Karpas-422 (cell line): ENCODE results near the gene TRAPPC2L. TPM values are rescaled to one million over a fixed set of nuclear protein-coding genes. Genes with fewer than 3 reads are reported as not detected.

ENCODE experiments used
- DNase-seq: peaks from one replicate; pipeline ENCODE4 v3.0.0-alpha.2; 2015
- H2AFZ ChIP-seq: fragments of 200-600 bp; sonication (generic); 2 replicates; pipeline ENCODE4 v1.6.1; 2014; ENCODE audit warnings: antibody characterized with exemption, low read length, mixed read lengths
- H3K27ac ChIP-seq: fragments of 200-600 bp; sonication (generic); 2 replicates; pipeline ENCODE4 v1.5.1; 2014; ENCODE audit warnings: mild to moderate bottlenecking, low read length, moderate library complexity
- H3K27me3 ChIP-seq: fragments of 200-600 bp; sonication (generic); 2 replicates; pipeline ENCODE4 v1.6.1; 2014; ENCODE audit warnings: low read length, mixed read lengths
- H3K36me3 ChIP-seq: fragments of 200-600 bp; sonication (generic); 2 replicates; pipeline ENCODE4 v1.6.1; 2014; ENCODE audit warnings: low read length, mixed read lengths; ENCODE audit not compliant: insufficient read depth
- H3K4me1 ChIP-seq: fragments of 200-600 bp; sonication (generic); 2 replicates; pipeline ENCODE4 v1.6.1; 2014; ENCODE audit warnings: mild to moderate bottlenecking, low read length, mixed read lengths
- H3K4me2 ChIP-seq: fragments of 200-600 bp; sonication (generic); 2 replicates; pipeline ENCODE4 v1.6.1; 2014; ENCODE audit warnings: low read length, low read depth, mild to moderate bottlenecking; ENCODE audit not compliant: poor library complexity, severe bottlenecking
- H3K4me3 ChIP-seq: fragments of 200-600 bp; sonication (generic); 2 replicates; pipeline ENCODE4 v1.5.1; 2014; ENCODE audit warnings: mild to moderate bottlenecking, antibody characterized with exemption, low read length, mixed read lengths
- H3K79me2 ChIP-seq: fragments of 200-600 bp; sonication (generic); 2 replicates; pipeline ENCODE4 v1.6.1; 2014; ENCODE audit warnings: mild to moderate bottlenecking, low read length, mixed read lengths
- H3K9ac ChIP-seq: fragments of 200-600 bp; sonication (generic); 2 replicates; pipeline ENCODE4 v1.6.0; 2014; ENCODE audit warnings: low read length
- H3K9me2 ChIP-seq: fragments of 200-600 bp; sonication (generic), shearing (Covaris generic); replicated peaks from 2 replicates; pipeline ENCODE4 v1.6.0; 2014; ENCODE audit warnings: mild to moderate bottlenecking, low read length, moderate library complexity; ENCODE audit not compliant: insufficient read depth
- H3K9me3 ChIP-seq: fragments of 300-700, 200-600 bp; sonication (generic); 2 replicates; pipeline ENCODE4 v1.6.1; 2014; ENCODE audit warnings: low read length, mixed read lengths
- H4K20me1 ChIP-seq: fragments of 200-600 bp; sonication (generic); 2 replicates; pipeline ENCODE4 v1.6.1; 2014; ENCODE audit warnings: mild to moderate bottlenecking, antibody characterized with exemption, low read length, low read depth; ENCODE audit not compliant: insufficient read depth
- total RNA-seq: library from RNA; depleted of rRNA; stranded (reverse); fragments of >200 nt; shearing (Covaris generic); gene quantifications from 2 replicates; pipeline ENCODE4 v1.2.3, GENCODE V29; 2014; ENCODE audit warnings: low replicate concordance

The TRAPPC2L gene
- total RNA-seq, 1 experiment from 2014 or later = 84.6 TPM

- no peak for DNase-seq
- no peaks in the 10 kb centered on the region for H3K9me3 ChIP-seq
- peaks cover 7% of the 10 kb centered on the region for H3K4me1 ChIP-seq
- H3K27me3 ChIP-seq = no peaks in the 10 kb centered on the region
- no peak overlapping the region for H3K4me2 ChIP-seq
- H3K79me2 ChIP-seq = no peaks in the 10 kb centered on the region
- H3K36me3 ChIP-seq = no peaks in the 10 kb centered on the region
- no peak overlapping the region for H3K4me3 ChIP-seq
- H3K27ac ChIP-seq = no peak overlapping the region
- no peak overlapping the region for H3K9ac ChIP-seq
- H2AFZ ChIP-seq = no peak overlapping the region
- no peaks in the 10 kb centered on the region for H3K9me2 ChIP-seq
- no peaks in the 10 kb centered on the region for H4K20me1 ChIP-seq
These were observed 45.8 kb downstream of the TRAPPC2L start for GRCh38 chr16:88902744-88903143.

GRCh38 chr16:88903267-88903666 lies 46.3 kb downstream of the TRAPPC2L start:
- Histone ChIP-seq H3K4me2 (no peak overlapping the region), H3K36me3 (no peaks in the 10 kb centered on the region), H2AFZ (no peak overlapping the region), H3K4me3 (no peak overlapping the region), H3K27me3 (no peaks in the 10 kb centered on the region), H3K4me1 (peaks cover 2% of the 10 kb centered on the region), H4K20me1 (no peaks in the 10 kb centered on the region), H3K27ac (no peak overlapping the region), H3K79me2 (no peaks in the 10 kb centered on the region), H3K9me3 (no peaks in the 10 kb centered on the region), H3K9ac (no peak overlapping the region), H3K9me2 (no peaks in the 10 kb centered on the region)
- DNase-seq = no peak

- no peak overlapping the region for H3K27ac ChIP-seq
- peaks cover 2% of the 10 kb centered on the region; the same call in 1 of the 2 replicates for H3K4me1 ChIP-seq
- no peaks in the 10 kb centered on the region for H3K9me2 ChIP-seq
- H3K79me2 ChIP-seq = no peaks in the 10 kb centered on the region
- H3K4me3 ChIP-seq = no peak overlapping the region
- DNase-seq = no peak
- H3K27me3 ChIP-seq = no peaks in the 10 kb centered on the region
- no peaks in the 10 kb centered on the region for H3K36me3 ChIP-seq
- H4K20me1 ChIP-seq = no peaks in the 10 kb centered on the region
- H3K9ac ChIP-seq = no peak overlapping the region
- no peak overlapping the region for H3K4me2 ChIP-seq
- peak overlapping the region; percentile 95; the same call in 1 of the 2 replicates for H2AFZ ChIP-seq
- H3K9me3 ChIP-seq = no peaks in the 10 kb centered on the region
These were observed 47.9 kb downstream of the TRAPPC2L start for GRCh38 chr16:88904676-88905365.

- no peaks in the 10 kb centered on the region for H4K20me1 ChIP-seq
- H3K9me2 ChIP-seq = no peaks in the 10 kb centered on the region
- no peaks in the 10 kb centered on the region for H3K79me2 ChIP-seq
- no peaks in the 10 kb centered on the region for H3K9me3 ChIP-seq
- no peaks in the 10 kb centered on the region for H3K36me3 ChIP-seq
- peaks cover 2% of the 10 kb centered on the region; the same call in 1 of the 2 replicates for H3K4me1 ChIP-seq
- no peak overlapping the region for H3K9ac ChIP-seq
- peak overlapping the region; percentile 95; the same call in 1 of the 2 replicates for H2AFZ ChIP-seq
- no peak overlapping the region for H3K4me3 ChIP-seq
- peak; percentile 77 for DNase-seq
- no peak overlapping the region for H3K4me2 ChIP-seq
- no peak overlapping the region for H3K27ac ChIP-seq
- no peaks in the 10 kb centered on the region for H3K27me3 ChIP-seq
These were observed 48.6 kb downstream of the TRAPPC2L start for GRCh38 chr16:88905563-88905962.

- no peaks in the 10 kb centered on the region for H3K9me2 ChIP-seq
These were observed 49.1 kb downstream of the TRAPPC2L start for GRCh38 chr16:88906020-88906419.

GRCh38 chr16:88906535-88907105 lies 49.7 kb downstream of the TRAPPC2L start:
- no peak overlapping the region for H3K4me2 ChIP-seq
- H3K27ac ChIP-seq = no peak overlapping the region
- H3K9me2 ChIP-seq = no peaks in the 10 kb centered on the region
- no peaks in the 10 kb centered on the region for H4K20me1 ChIP-seq
- DNase-seq = no peak
- no peaks in the 10 kb centered on the region for H3K9me3 ChIP-seq
- no peak overlapping the region for H3K9ac ChIP-seq
- no peaks in the 10 kb centered on the region for H3K36me3 ChIP-seq
- H3K27me3 ChIP-seq = no peaks in the 10 kb centered on the region
- H2AFZ ChIP-seq = no peak overlapping the region
- H3K4me3 ChIP-seq = no peak overlapping the region
- no peaks in the 10 kb centered on the region for H3K79me2 ChIP-seq
- H3K4me1 ChIP-seq = peaks cover 2% of the 10 kb centered on the region; the same call in 1 of the 2 replicates

More at GRCh38 chr16:88906020-88906419, 49.1 kb downstream of the TRAPPC2L start:
- H3K36me3 ChIP-seq = no peaks in the 10 kb centered on the region
- H3K9me3 ChIP-seq = no peaks in the 10 kb centered on the region
- H3K79me2 ChIP-seq = no peaks in the 10 kb centered on the region
- DNase-seq = no peak
- H3K4me2 ChIP-seq = no peak overlapping the region
- H3K9ac ChIP-seq = no peak overlapping the region
- no peak overlapping the region for H3K27ac ChIP-seq
- H4K20me1 ChIP-seq = no peaks in the 10 kb centered on the region
- no peaks in the 10 kb centered on the region for H3K27me3 ChIP-seq
- H2AFZ ChIP-seq = no peak overlapping the region
- H3K4me3 ChIP-seq = no peak overlapping the region
- H3K4me1 ChIP-seq = peaks cover 2% of the 10 kb centered on the region; the same call in 1 of the 2 replicates

GRCh38 chr16:88907768-88908167 lies 50.8 kb downstream of the TRAPPC2L start:
- H3K79me2 ChIP-seq = no peaks in the 10 kb centered on the region
- no peak for DNase-seq
- H2AFZ ChIP-seq = no peak overlapping the region
- H3K4me3 ChIP-seq = no peak overlapping the region
- no peak overlapping the region for H3K4me2 ChIP-seq
- H3K4me1 ChIP-seq = peaks cover 2% of the 10 kb centered on the region; the same call in 1 of the 2 replicates
- H3K36me3 ChIP-seq = no peaks in the 10 kb centered on the region
- no peaks in the 10 kb centered on the region for H3K27me3 ChIP-seq
- H3K9ac ChIP-seq = no peak overlapping the region
- H4K20me1 ChIP-seq = no peaks in the 10 kb centered on the region
- H3K27ac ChIP-seq = no peak overlapping the region
- no peaks in the 10 kb centered on the region for H3K9me2 ChIP-seq
- H3K9me3 ChIP-seq = no peaks in the 10 kb centered on the region

- H3K9me2 ChIP-seq = no peaks in the 10 kb centered on the region
- no peaks in the 10 kb centered on the region for H3K9me3 ChIP-seq
- no peaks in the 10 kb centered on the region for H3K79me2 ChIP-seq
- H3K4me2 ChIP-seq = no peak overlapping the region
- no peak for DNase-seq
- no peaks in the 10 kb centered on the region for H3K27me3 ChIP-seq
- H3K4me1 ChIP-seq = peaks cover 2% of the 10 kb centered on the region; the same call in 1 of the 2 replicates
- H3K4me3 ChIP-seq = no peak overlapping the region
- no peak overlapping the region for H3K27ac ChIP-seq
- H3K9ac ChIP-seq = no peak overlapping the region
- H2AFZ ChIP-seq = no peak overlapping the region
- H3K36me3 ChIP-seq = no peaks in the 10 kb centered on the region
- no peaks in the 10 kb centered on the region for H4K20me1 ChIP-seq
These were observed 51.4 kb downstream of the TRAPPC2L start for GRCh38 chr16:88908307-88908706.
